GM19372 (cell line): ENCODE measurements around the gene PDZD2.

Source experiments
- ATAC-seq: cut with Tn5 transposase; IDR thresholded peaks from one replicate; pipeline ENCODE4 v1.9.1; 2021; ENCODE audit warnings: mild to moderate bottlenecking, low read depth, moderate library complexity; ENCODE audit not compliant: unreplicated experiment

Gene PDZD2

GRCh38 chr5:32087086-32088082 lies 448.5 kb downstream of the PDZD2 start:
- no peak for ATAC-seq

- ATAC-seq = no peak
Observed at GRCh38 chr5:32088214-32088613, 449.3 kb downstream of the PDZD2 start.

- no peak for ATAC-seq
Observed at GRCh38 chr5:32089146-32090000, 450.4 kb downstream of the PDZD2 start.

- ATAC-seq = no peak
Observed at GRCh38 chr5:32090026-32090754, 451.3 kb downstream of the PDZD2 start.

GRCh38 chr5:32090755-32091128 lies 451.8 kb downstream of the PDZD2 start:
- ATAC-seq = no peak

GRCh38 chr5:32092938-32093812 lies 454.2 kb downstream of the PDZD2 start:
- ATAC-seq = peak; percentile 84

- ATAC-seq = no peak
Observed at GRCh38 chr5:32094691-32095090, 455.8 kb downstream of the PDZD2 start.

GRCh38 chr5:32095261-32095671 lies 456.3 kb downstream of the PDZD2 start:
- ATAC-seq = no peak

GRCh38 chr5:32096891-32097595 lies 458.1 kb downstream of the PDZD2 start:
- no peak for ATAC-seq

- no peak for ATAC-seq
Observed at GRCh38 chr5:32098291-32098690, 459.4 kb downstream of the PDZD2 start.

GRCh38 chr5:32098890-32099310 lies 460.0 kb downstream of the PDZD2 start:
- ATAC-seq = no peak

- ATAC-seq = no peak
Observed at GRCh38 chr5:32099486-32100035, 460.6 kb downstream of the PDZD2 start.

- no peak for ATAC-seq
Observed at GRCh38 chr5:32100230-32100629, 461.3 kb downstream of the PDZD2 start.

- ATAC-seq = no peak
Observed at GRCh38 chr5:32100691-32101302, 461.9 kb downstream of the PDZD2 start.

- no peak for ATAC-seq
Observed at GRCh38 chr5:32102254-32102986, 463.5 kb downstream of the PDZD2 start.

- no peak for ATAC-seq
Observed at GRCh38 chr5:32103521-32103920, 464.6 kb downstream of the PDZD2 start.

GRCh38 chr5:32107291-32107690 lies 468.4 kb downstream of the PDZD2 start:
- no peak for ATAC-seq

- ATAC-seq = no peak
Observed at GRCh38 chr5:32108167-32108566, 469.2 kb downstream of the PDZD2 start.
